Stimulated activated memory B cell treated with anti-CD40 and anti-IgM and Interleukin-4, amounts not matched to agents 10 μg/mL and 1 μg/mL and 100 μg/mL, for 72 hours (primary cell): Measurements from ENCODE around the gene C17orf75.

Experiments used
- ATAC-seq: fragments of 150-1000 bp; cut with Tn5 transposase; 2 replicates; pipeline ENCODE4 v1.10.0; 2021
- H3K27ac Mint-ChIP-seq: one replicate; pipeline ENCODE4 v1.8.0; 2022; ENCODE audit warnings: mild to moderate bottlenecking, mixed read lengths
- H3K27me3 Mint-ChIP-seq: one replicate; pipeline ENCODE4 v1.8.0; 2022; ENCODE audit warnings: mixed read lengths
- H3K36me3 Mint-ChIP-seq: one replicate; pipeline ENCODE4 v1.8.0; 2022; ENCODE audit warnings: mixed read lengths
- H3K4me1 Mint-ChIP-seq: one replicate; pipeline ENCODE4 v1.8.0; 2022; ENCODE audit warnings: mixed read lengths
- H3K4me3 Mint-ChIP-seq: one replicate; pipeline ENCODE4 v1.8.0; 2022; ENCODE audit warnings: mild to moderate bottlenecking, moderate library complexity, mixed read lengths
- H3K9me3 Mint-ChIP-seq: one replicate; pipeline ENCODE4 v1.8.0; 2022; ENCODE audit warnings: mixed read lengths

The C17orf75 gene

GRCh38 chr17:32350666-32351418 lies 8.9 kb upstream of the C17orf75 start:
- H3K36me3 Mint-ChIP-seq = peaks cover 28% of the 10 kb centered on the region
- H3K27me3 Mint-ChIP-seq = no peaks in the 10 kb centered on the region
- H3K9me3 Mint-ChIP-seq = no peaks in the 10 kb centered on the region
- peak overlapping the region; percentile 92 for H3K4me3 Mint-ChIP-seq
- peaks cover 25% of the 10 kb centered on the region for H3K4me1 Mint-ChIP-seq
- H3K27ac Mint-ChIP-seq = peak overlapping the region; percentile 99
- ATAC-seq = peak; percentile 53

GRCh38 chr17:32349854-32350665 lies 8.1 kb upstream of the C17orf75 start, which contains the start of gene ZNF207:
ZNF207 (plus strand) TSS chr17:32350157; CDS start chr17:32350286, 129 bp downstream.
- no peaks in the 10 kb centered on the region for H3K9me3 Mint-ChIP-seq
- no peaks in the 10 kb centered on the region for H3K27me3 Mint-ChIP-seq
- H3K4me3 Mint-ChIP-seq = peak within 1 kb of the TSS; percentile 92
- H3K27ac Mint-ChIP-seq = peak within 1 kb of the TSS; percentile 99
- H3K4me1 Mint-ChIP-seq = peaks cover 17% of the 10 kb centered on the region
- ATAC-seq = peak; percentile 99
- peaks cover 20% of the 10 kb centered on the region for H3K36me3 Mint-ChIP-seq

GRCh38 chr17:32349503-32349853 lies 7.5 kb upstream of the C17orf75 start:
- peaks cover 11% of the 10 kb centered on the region for H3K4me1 Mint-ChIP-seq
- peak overlapping the region; percentile 92 for H3K4me3 Mint-ChIP-seq
- H3K9me3 Mint-ChIP-seq = no peaks in the 10 kb centered on the region
- H3K36me3 Mint-ChIP-seq = peaks cover 15% of the 10 kb centered on the region
- peak; percentile 39 for ATAC-seq
- H3K27me3 Mint-ChIP-seq = no peaks in the 10 kb centered on the region
- H3K27ac Mint-ChIP-seq = peak overlapping the region; percentile 99

GRCh38 chr17:32348483-32348800 lies 6.5 kb upstream of the C17orf75 start:
- H3K4me3 Mint-ChIP-seq = peak overlapping the region; percentile 28
- no peak overlapping the region for H3K27ac Mint-ChIP-seq

GRCh38 chr17:32345951-32346600 lies 4.1 kb upstream of the C17orf75 start:
- Mint-ChIP-seq H3K4me1 (peaks cover 7% of the 10 kb centered on the region), H3K9me3 (no peaks in the 10 kb centered on the region), H3K27ac (no peak overlapping the region), H3K27me3 (no peaks in the 10 kb centered on the region), H3K4me3 (no peak overlapping the region), H3K36me3 (peaks cover 15% of the 10 kb centered on the region)
- ATAC-seq = no peak

More at GRCh38 chr17:32348483-32348800, 6.5 kb upstream of the C17orf75 start:
- ATAC-seq = no peak
- H3K36me3 Mint-ChIP-seq = peaks cover 15% of the 10 kb centered on the region
- H3K4me1 Mint-ChIP-seq = peaks cover 5% of the 10 kb centered on the region
- H3K9me3 Mint-ChIP-seq = no peaks in the 10 kb centered on the region
- no peaks in the 10 kb centered on the region for H3K27me3 Mint-ChIP-seq

GRCh38 chr17:32342603-32343325 lies 791 bp upstream of the C17orf75 start:
- Mint-ChIP-seq H3K27me3 (no peaks in the 10 kb centered on the region), H3K27ac (peak overlapping the region; percentile 94), H3K9me3 (no peaks in the 10 kb centered on the region), H3K4me1 (peaks cover 17% of the 10 kb centered on the region), H3K4me3 (peak overlapping the region; percentile 90), H3K36me3 (no peaks in the 10 kb centered on the region)
- ATAC-seq = no peak

- Mint-ChIP-seq H3K4me1 (peaks cover 17% of the 10 kb centered on the region), H3K27me3 (no peaks in the 10 kb centered on the region), H3K9me3 (no peaks in the 10 kb centered on the region), H3K36me3 (no peaks in the 10 kb centered on the region), H3K27ac (peak overlapping the region; percentile 94), H3K4me3 (peak overlapping the region; percentile 90)
- peak; percentile 78 for ATAC-seq
Observed at GRCh38 chr17:32341141-32341856, 674 bp downstream of the C17orf75 start.

GRCh38 chr17:32335687-32336086 lies 6.3 kb downstream of the C17orf75 start:
- ATAC-seq = no peak
- Mint-ChIP-seq H3K9me3 (no peaks in the 10 kb centered on the region), H3K36me3 (peaks cover 25% of the 10 kb centered on the region), H3K27me3 (no peaks in the 10 kb centered on the region), H3K27ac (no peak overlapping the region), H3K4me1 (peaks cover 11% of the 10 kb centered on the region), H3K4me3 (no peak overlapping the region)

GRCh38 chr17:32335046-32335445 lies 6.9 kb downstream of the C17orf75 start:
- no peaks in the 10 kb centered on the region for H3K9me3 Mint-ChIP-seq
- peaks cover 6% of the 10 kb centered on the region for H3K4me1 Mint-ChIP-seq
- H3K27ac Mint-ChIP-seq = no peak overlapping the region
- ATAC-seq = no peak
- H3K4me3 Mint-ChIP-seq = no peak overlapping the region
- no peaks in the 10 kb centered on the region for H3K27me3 Mint-ChIP-seq
- peaks cover 25% of the 10 kb centered on the region for H3K36me3 Mint-ChIP-seq

- H3K27me3 Mint-ChIP-seq = no peaks in the 10 kb centered on the region
- H3K36me3 Mint-ChIP-seq = peaks cover 25% of the 10 kb centered on the region
- peaks cover 16% of the 10 kb centered on the region for H3K4me1 Mint-ChIP-seq
- H3K9me3 Mint-ChIP-seq = no peaks in the 10 kb centered on the region
- H3K4me3 Mint-ChIP-seq = no peak overlapping the region
- no peak overlapping the region for H3K27ac Mint-ChIP-seq
- no peak for ATAC-seq
Observed at GRCh38 chr17:32333187-32333586, 8.8 kb downstream of the C17orf75 start.

- Mint-ChIP-seq H3K27ac (no peak overlapping the region), H3K9me3 (no peaks in the 10 kb centered on the region), H3K4me1 (peaks cover 16% of the 10 kb centered on the region), H3K4me3 (no peak overlapping the region), H3K36me3 (peaks cover 25% of the 10 kb centered on the region), H3K27me3 (no peaks in the 10 kb centered on the region)
- ATAC-seq = no peak
Observed at GRCh38 chr17:32331243-32332040, 10.5 kb downstream of the C17orf75 start.

GRCh38 chr17:32330147-32330546 lies 11.8 kb downstream of the C17orf75 start:
- ATAC-seq = no peak
- Mint-ChIP-seq H3K27me3 (no peaks in the 10 kb centered on the region), H3K4me3 (no peak overlapping the region), H3K36me3 (peaks cover 16% of the 10 kb centered on the region), H3K4me1 (peaks cover 16% of the 10 kb centered on the region), H3K27ac (no peak overlapping the region), H3K9me3 (no peaks in the 10 kb centered on the region)

GRCh38 chr17:32327911-32328310 lies 14.1 kb downstream of the C17orf75 start:
- no peaks in the 10 kb centered on the region for H3K27me3 Mint-ChIP-seq
- H3K36me3 Mint-ChIP-seq = no peaks in the 10 kb centered on the region
- no peak for ATAC-seq
- peaks cover 29% of the 10 kb centered on the region for H3K4me1 Mint-ChIP-seq
- H3K9me3 Mint-ChIP-seq = no peaks in the 10 kb centered on the region
- H3K4me3 Mint-ChIP-seq = no peak overlapping the region
- peak overlapping the region; percentile 78 for H3K27ac Mint-ChIP-seq
